ENCODE data around the gene XPNPEP2.

The XPNPEP2 gene

DNA sequence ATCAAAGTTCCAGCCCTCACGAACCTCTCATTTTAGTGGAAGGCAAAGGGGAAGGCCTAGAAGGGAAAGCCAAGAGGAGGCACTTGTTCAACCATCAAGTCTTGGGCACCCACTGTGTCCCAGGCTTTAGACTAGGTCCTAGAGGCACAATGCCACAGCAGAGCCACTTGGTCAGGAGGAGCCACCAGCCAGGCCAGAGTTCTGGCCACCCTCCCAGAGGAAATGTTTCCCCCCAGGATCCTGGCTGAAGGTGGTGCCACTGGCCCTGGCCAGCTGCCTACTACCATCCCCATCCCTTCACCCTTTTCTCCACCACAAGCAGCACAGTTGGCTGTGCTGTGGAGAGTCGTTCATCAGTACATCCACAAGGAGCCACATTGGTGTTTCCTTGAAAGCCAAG lies 34.3 kb upstream of the XPNPEP2 start:
- in situ Hi-C loops (cut with HindIII; ENCODE audit: low sequenced_read_pairs): loop anchor here (25.0 kb wide), 1 partner anchor 92 kb away; no protein-coding TSS in a partner anchor
- no peak overlapping the region for H3K4me3 ChIP-seq (ENCODE audit: low read depth, low read length)
- TF ChIP-seq, protein P1, sequence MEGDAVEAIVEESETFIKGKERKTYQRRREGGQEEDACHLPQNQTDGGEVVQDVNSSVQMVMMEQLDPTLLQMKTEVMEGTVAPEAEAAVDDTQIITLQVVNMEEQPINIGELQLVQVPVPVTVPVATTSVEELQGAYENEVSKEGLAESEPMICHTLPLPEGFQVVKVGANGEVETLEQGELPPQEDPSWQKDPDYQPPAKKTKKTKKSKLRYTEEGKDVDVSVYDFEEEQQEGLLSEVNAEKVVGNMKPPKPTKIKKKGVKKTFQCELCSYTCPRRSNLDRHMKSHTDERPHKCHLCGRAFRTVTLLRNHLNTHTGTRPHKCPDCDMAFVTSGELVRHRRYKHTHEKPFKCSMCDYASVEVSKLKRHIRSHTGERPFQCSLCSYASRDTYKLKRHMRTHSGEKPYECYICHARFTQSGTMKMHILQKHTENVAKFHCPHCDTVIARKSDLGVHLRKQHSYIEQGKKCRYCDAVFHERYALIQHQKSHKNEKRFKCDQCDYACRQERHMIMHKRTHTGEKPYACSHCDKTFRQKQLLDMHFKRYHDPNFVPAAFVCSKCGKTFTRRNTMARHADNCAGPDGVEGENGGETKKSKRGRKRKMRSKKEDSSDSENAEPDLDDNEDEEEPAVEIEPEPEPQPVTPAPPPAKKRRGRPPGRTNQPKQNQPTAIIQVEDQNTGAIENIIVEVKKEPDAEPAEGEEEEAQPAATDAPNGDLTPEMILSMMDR (IDR thresholded peaks at IDR 0.05; ENCODE audit: low read depth, low read length, missing control alignments): no peak
- DNase-seq (ENCODE audit: low read depth): no peak

DNA sequence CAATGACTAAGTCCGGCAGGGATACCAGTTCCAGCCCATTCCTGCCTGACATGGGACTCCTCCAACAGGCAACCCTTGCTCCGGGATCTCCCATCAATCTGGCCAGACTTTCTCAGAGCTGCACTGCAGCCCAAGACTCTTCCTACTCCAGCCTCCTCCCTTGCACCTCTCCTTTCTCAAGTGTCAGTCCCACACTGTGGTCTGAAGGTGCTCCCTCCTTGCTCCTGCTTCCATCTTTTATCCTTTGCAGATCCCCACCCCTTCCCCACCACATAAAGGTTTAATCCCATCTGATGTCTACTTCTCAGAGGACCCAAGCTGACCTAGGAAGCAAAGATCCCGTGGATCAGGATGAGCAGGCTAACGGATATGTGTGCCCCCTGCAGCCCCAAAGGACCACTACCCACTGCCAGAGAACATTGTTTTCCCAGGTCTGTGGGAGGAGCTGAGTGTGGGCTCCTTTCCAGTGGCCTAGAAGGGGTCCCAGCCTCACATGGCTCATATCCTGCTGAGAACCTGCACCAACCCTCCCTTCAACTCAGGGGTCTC lies 33.3 kb upstream of the XPNPEP2 start:
- TF ChIP-seq, protein P1 (IDR thresholded peaks at IDR 0.05; ENCODE audit: low read depth, low read length, missing control alignments): no peak
- in situ Hi-C loops (cut with HindIII; ENCODE audit: low sequenced_read_pairs): loop anchor here (25.0 kb wide), 1 partner anchor 93 kb away; no protein-coding TSS in a partner anchor
- no peak for DNase-seq (ENCODE audit: low read depth)
- no peak overlapping the region for H3K4me3 ChIP-seq (ENCODE audit: low read depth, low read length)

DNA sequence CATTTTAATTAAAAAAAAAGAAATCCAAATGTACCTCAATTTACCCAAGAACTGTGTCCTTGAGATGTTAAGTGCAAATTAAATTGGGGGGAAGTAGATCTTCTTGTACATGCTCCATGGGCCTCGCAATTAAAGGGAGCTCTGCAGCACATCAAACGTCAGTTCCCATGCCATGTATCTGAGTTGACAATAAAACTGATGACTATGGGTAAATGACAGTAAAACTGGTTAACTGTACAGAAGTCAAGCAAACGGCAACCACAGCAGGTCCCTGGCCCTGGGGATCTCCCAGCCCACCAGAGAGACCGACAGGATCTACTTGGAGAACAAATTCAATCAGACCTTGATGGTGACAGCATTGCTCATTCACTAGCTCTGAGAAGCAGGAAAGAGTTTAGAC lies 32.8 kb upstream of the XPNPEP2 start:
- in situ Hi-C loops (cut with HindIII; ENCODE audit: low sequenced_read_pairs): loop anchor here (25.0 kb wide), 1 partner anchor 94 kb away; no protein-coding TSS in a partner anchor
- DNase-seq (ENCODE audit: low read depth): no peak
- H3K4me3 ChIP-seq (ENCODE audit: low read depth, low read length): no peak overlapping the region
- TF ChIP-seq, protein P1 (IDR thresholded peaks at IDR 0.05; ENCODE audit: low read depth, low read length, missing control alignments): no peak

DNA sequence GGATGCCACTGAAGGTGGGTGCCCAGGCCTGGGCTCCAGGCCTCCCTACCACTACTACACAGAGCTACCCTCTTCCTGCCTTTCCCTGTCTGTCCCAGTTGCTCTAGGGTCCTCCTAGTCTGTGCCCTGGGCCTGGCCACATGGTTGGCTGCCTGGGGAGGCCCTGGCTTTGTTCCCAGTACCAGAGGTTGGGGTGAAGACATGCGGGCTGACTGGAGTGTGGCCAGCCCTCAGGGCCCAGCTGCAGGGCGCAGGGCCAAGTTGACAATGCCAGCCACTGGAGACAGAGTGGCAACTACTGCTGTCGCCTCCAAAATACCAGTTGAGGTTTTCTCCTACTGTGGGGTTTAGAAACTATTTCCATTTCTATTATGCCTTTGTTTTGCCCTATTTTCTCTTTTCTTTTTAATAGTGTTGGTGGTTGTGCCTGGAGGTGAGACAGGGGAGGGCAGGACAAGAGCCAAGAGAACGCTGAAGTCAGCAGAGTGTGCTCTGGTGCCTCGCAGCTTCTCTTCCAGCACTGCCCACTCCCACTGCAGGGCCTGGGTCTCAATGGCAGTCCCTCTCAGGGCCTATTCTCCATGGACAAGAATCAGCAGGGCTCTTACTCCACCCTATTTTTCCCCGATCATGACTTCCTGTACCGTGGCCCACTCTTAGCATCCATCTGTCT lies 32.2 kb upstream of the XPNPEP2 start:
- no peak overlapping the region for H3K4me3 ChIP-seq (ENCODE audit: low read depth, low read length)
- in situ Hi-C loops (cut with HindIII; ENCODE audit: low sequenced_read_pairs): loop anchor here (25.0 kb wide), 1 partner anchor 94 kb away; no protein-coding TSS in a partner anchor
- DNase-seq (ENCODE audit: low read depth): no peak
- TF ChIP-seq, protein P1 (IDR thresholded peaks at IDR 0.05; ENCODE audit: low read depth, low read length, missing control alignments): no peak

DNA sequence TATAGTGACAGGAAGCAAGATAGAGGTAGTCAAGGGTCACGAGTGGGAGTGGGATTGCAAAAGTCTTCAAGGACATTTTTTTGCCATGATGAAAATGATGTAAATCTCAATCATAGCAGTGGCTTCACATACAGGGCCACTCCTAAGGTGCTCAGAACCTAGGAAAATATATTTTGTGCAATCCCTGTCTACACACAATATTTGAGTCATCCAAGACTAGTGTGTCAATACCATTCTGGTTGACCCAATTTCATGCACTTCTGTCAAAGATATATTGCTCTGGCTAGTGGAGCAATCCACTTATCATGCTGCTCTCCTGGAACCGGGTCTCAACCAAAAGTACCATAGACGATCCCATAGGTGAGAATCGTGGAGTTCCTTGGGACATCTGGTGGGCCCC lies 24.2 kb upstream of the XPNPEP2 start:
- no peak overlapping the region for H3K4me3 ChIP-seq (ENCODE audit: low read depth, low read length)
- no peak for DNase-seq (ENCODE audit: low read depth)
- TF ChIP-seq, protein P1 (IDR thresholded peaks at IDR 0.05; ENCODE audit: low read depth, low read length, missing control alignments): no peak
- in situ Hi-C loops (cut with HindIII; ENCODE audit: low sequenced_read_pairs): loop anchor here (25.0 kb wide), 1 partner anchor 102 kb away; no protein-coding TSS in a partner anchor

DNA sequence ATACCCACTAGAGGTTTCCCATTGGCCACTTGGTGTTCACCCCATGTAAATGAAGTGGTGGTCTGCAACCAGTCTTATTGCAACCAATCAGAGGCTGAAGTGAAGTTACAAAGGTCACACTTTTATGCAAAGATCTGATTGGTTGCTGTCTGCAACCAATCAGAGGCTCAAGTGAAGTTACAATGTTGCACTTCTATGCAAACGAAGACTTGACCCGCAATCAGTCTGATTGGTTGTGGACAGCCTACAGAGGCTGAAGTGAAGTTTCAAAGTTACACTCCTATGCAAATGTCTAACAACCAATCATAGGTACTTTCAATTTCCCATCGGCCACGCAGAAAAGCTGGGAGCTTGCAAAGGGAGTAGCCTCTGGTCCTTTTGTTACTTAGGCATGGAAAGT lies 22.3 kb upstream of the XPNPEP2 start:
- TF ChIP-seq, protein P1 (IDR thresholded peaks at IDR 0.05; ENCODE audit: low read depth, low read length, missing control alignments): no peak
- H3K4me3 ChIP-seq (ENCODE audit: low read depth, low read length): no peak overlapping the region
- in situ Hi-C loops (cut with HindIII; ENCODE audit: low sequenced_read_pairs): loop anchor here (25.0 kb wide), 1 partner anchor 104 kb away; no protein-coding TSS in a partner anchor
- DNase-seq (ENCODE audit: low read depth): no peak

Data from astrocyte of the cerebellum (primary cell).